Effector memory CD4-positive, alpha-beta T cell (primary cell): ENCODE data around the gene TK1.
A peak's percentile ranks its signal among the peaks of the same experiment; 100 is the strongest.

Experiments used
- DNase-seq, 3 donors: peaks; one replicate each; pipeline ENCODE4 v3.0.0-alpha.2; 2020
- H3K27ac ChIP-seq: 2 replicates; pipeline ENCODE4 v1.7.0; 2013; ENCODE audit warnings: mild to moderate bottlenecking, low read length, moderate library complexity; ENCODE audit not compliant: insufficient read depth, poor library complexity, severe bottlenecking
- H3K27me3 ChIP-seq: replicated peaks from 2 replicates; pipeline ENCODE4 v1.7.0; 2013; ENCODE audit warnings: mild to moderate bottlenecking, low read length; ENCODE audit not compliant: insufficient read depth, control insufficient read depth, poor library complexity, severe bottlenecking
- H3K36me3 ChIP-seq: 2 replicates; pipeline ENCODE4 v1.7.0; 2013; ENCODE audit warnings: mild to moderate bottlenecking, low read length, moderate library complexity; ENCODE audit not compliant: control insufficient read depth, insufficient read depth
- H3K4me1 ChIP-seq: 2 replicates; pipeline ENCODE4 v1.7.0; 2013; ENCODE audit warnings: low read length, mild to moderate bottlenecking; ENCODE audit not compliant: control insufficient read depth, insufficient read depth, poor library complexity, severe bottlenecking
- H3K4me3 ChIP-seq: 2 replicates; pipeline ENCODE4 v1.7.0; 2013; ENCODE audit warnings: low read length, low read depth, mild to moderate bottlenecking; ENCODE audit not compliant: insufficient read depth, poor library complexity, severe bottlenecking
- H3K9me3 ChIP-seq: 2 replicates; pipeline ENCODE4 v1.7.0; 2013; ENCODE audit warnings: mild to moderate bottlenecking, low read length, moderate library complexity; ENCODE audit not compliant: control insufficient read depth

Gene TK1

GRCh38 chr17:78170692-78171590, 15.9 kb downstream of the TK1 start:
- Histone ChIP-seq H3K4me1 (peaks cover 35% of the 10 kb centered on the region), H3K36me3 (peaks cover 7% of the 10 kb centered on the region), H3K9me3 (no peaks in the 10 kb centered on the region), H3K27ac (no peak overlapping the region), H3K27me3 (no peaks in the 10 kb centered on the region), H3K4me3 (no peak overlapping the region)
- DNase-seq: no peak

DNA sequence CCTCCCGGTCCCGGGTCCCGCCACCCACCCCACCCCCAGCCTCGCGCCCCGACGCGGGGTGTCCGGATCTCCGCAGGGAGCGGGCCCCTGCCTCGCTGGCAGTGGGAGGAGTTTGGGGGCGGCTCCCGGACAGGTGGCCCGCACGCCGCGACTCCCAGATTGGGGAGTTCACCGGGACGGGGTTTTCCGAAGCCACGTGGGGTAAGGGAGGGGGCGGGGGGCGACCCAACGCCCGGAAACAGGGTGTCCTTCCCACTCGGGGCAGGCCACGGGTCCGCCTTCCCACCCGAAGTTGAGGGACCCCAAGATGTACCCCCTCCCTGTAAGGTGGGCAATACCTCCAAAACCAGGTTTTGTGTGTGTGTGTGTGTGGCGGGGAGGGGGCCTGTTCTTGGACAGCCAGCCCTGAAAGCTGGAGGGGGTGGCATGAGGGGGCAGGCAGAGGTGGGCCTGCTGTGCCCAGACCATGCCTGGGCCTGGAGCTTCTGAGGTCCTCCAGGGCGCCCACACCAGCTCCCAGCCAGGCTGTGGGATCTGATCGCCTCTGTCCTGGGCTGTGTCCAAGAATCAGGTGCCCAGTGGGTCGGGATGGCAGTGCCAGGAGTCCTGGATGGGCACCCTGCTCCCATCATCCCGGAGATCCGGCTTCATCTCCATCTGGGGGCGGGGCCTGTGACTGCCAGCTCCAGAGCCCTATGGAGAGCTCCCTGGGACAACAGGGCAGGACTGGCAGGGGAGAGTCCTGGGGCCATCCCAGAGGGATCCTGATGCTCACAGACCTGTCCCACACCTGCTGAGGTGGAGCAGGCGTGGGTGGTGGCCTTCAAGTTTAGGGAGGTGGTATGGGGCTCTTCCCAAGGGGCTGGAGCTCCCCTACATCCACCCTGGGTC, 17.7 kb downstream of the TK1 start:
- H3K27ac ChIP-seq: peak overlapping the region; percentile 85
- H3K36me3 ChIP-seq: peaks cover 7% of the 10 kb centered on the region
- DNase-seq: peak; percentile 59 to 65 (median 62)
- H3K4me3 ChIP-seq: peak overlapping the region; percentile 57
- H3K9me3 ChIP-seq: no peaks in the 10 kb centered on the region
- no peaks in the 10 kb centered on the region for H3K27me3 ChIP-seq
- peaks cover 30% of the 10 kb centered on the region for H3K4me1 ChIP-seq

DNA sequence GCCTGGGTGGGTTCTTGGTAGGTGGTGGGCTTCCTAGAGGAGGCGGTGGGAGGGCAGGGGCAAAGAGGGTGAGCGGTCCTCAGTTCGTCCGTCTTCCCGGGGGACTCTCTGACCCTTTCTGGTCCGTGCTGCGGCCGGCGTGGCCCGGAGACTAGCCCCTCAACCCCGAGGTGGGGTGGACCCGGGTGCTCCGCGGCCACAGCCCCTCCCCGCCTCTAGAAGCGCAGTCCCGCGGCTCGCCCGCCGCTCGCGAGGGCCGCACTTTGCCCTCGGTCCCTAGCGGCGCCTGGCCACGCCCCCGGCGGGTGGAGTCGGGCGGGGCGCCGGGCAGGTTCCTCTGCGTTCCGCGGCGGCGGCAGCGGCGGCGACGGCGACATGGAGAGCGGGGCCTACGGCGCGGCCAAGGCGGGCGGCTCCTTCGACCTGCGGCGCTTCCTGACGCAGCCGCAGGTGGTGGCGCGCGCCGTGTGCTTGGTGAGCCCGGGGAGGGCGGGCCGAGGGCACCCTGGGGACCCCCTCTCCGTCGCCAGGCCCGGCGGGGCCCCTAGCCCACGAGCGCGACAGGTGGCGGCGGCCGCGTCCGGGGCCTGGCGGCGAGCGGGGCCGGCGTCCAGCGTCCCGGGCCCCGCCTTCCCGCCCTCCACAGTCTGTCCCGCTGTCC, 18.5 kb downstream of the TK1 start, which contains the start of gene SYNGR2:
TSS of gene SYNGR2 (plus strand) at position 340 of the 661 bp plus-strand sequence. CDS start at position 376, 36 bp downstream.
- peak within 1 kb of the TSS; percentile 57 for H3K4me3 ChIP-seq
- no peaks in the 10 kb centered on the region for H3K27me3 ChIP-seq
- peaks cover 7% of the 10 kb centered on the region for H3K36me3 ChIP-seq
- H3K27ac ChIP-seq: peak within 1 kb of the TSS; percentile 85
- H3K9me3 ChIP-seq: no peaks in the 10 kb centered on the region
- DNase-seq: peak; percentile 71 to 77 (median 72)
- peaks cover 22% of the 10 kb centered on the region for H3K4me1 ChIP-seq

- Histone ChIP-seq H3K36me3 (peaks cover 5% of the 10 kb centered on the region), H3K4me1 (peaks cover 10% of the 10 kb centered on the region), H3K4me3 (no peak overlapping the region), H3K27me3 (no peaks in the 10 kb centered on the region), H3K27ac (no peak overlapping the region), H3K9me3 (no peaks in the 10 kb centered on the region)
- DNase-seq: no peak
Measured at GRCh38 chr17:78166416-78166815, 20.4 kb downstream of the TK1 start.

DNA sequence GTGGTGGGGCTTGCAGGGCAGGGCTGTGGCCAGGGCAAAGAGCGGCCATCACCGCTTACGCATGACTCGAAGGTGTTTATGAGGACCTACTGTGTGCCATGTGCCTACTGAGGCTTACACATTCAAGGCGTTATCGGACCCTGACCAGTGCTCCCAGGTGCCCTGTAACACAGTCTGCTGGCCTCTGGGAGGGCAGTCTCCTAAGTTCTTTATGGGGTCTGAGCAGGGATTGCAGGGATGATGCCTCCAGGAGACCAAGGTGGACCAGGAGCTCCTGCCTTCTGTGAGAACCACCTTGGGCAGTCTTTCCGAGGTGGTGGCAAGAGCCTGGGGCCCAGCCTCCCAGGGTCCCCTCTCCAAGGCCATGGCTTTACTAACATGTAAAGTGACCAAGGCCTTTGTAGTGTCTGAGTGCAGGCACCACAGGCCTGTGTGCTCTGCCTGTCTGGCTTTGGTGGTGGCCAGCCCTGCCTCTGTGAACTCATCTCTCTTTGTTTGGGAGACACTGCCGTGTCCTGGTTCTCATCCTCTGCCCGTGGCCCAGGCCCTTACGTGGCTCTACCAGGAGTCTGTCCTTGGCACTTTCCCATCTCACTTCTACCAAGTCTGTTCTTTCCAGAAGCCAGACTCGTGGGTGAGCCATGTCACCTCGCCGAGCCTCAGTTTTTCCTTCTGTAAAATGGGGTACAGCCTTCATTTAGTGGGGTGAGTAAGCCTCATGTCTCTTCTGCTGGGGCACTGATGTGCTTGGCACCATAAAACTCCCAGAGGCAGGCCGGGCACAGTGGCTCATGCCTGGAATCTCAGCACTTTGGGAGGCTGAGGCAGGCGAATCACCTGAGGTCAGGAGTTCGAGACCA, 21.9 kb downstream of the TK1 start:
- H3K4me1 ChIP-seq: peaks cover 9% of the 10 kb centered on the region
- H3K27ac ChIP-seq: no peak overlapping the region
- no peaks in the 10 kb centered on the region for H3K9me3 ChIP-seq
- no peaks in the 10 kb centered on the region for H3K36me3 ChIP-seq
- H3K4me3 ChIP-seq: no peak overlapping the region
- no peaks in the 10 kb centered on the region for H3K27me3 ChIP-seq
- no peak for DNase-seq

- Histone ChIP-seq H3K27ac (no peak overlapping the region), H3K9me3 (no peaks in the 10 kb centered on the region), H3K36me3 (no peaks in the 10 kb centered on the region), H3K4me3 (no peak overlapping the region), H3K4me1 (peaks cover under 1% of the 10 kb centered on the region), H3K27me3 (no peaks in the 10 kb centered on the region)
- DNase-seq: no peak
Measured at GRCh38 chr17:78163881-78164747, 22.7 kb downstream of the TK1 start.

- Histone ChIP-seq H3K36me3 (no peaks in the 10 kb centered on the region), H3K4me3 (no peak overlapping the region), H3K4me1 (no peaks in the 10 kb centered on the region), H3K27ac (no peak overlapping the region), H3K27me3 (no peaks in the 10 kb centered on the region), H3K9me3 (no peaks in the 10 kb centered on the region)
- no peak for DNase-seq
Measured at GRCh38 chr17:78159575-78160158, 27.2 kb downstream of the TK1 start.

DNA sequence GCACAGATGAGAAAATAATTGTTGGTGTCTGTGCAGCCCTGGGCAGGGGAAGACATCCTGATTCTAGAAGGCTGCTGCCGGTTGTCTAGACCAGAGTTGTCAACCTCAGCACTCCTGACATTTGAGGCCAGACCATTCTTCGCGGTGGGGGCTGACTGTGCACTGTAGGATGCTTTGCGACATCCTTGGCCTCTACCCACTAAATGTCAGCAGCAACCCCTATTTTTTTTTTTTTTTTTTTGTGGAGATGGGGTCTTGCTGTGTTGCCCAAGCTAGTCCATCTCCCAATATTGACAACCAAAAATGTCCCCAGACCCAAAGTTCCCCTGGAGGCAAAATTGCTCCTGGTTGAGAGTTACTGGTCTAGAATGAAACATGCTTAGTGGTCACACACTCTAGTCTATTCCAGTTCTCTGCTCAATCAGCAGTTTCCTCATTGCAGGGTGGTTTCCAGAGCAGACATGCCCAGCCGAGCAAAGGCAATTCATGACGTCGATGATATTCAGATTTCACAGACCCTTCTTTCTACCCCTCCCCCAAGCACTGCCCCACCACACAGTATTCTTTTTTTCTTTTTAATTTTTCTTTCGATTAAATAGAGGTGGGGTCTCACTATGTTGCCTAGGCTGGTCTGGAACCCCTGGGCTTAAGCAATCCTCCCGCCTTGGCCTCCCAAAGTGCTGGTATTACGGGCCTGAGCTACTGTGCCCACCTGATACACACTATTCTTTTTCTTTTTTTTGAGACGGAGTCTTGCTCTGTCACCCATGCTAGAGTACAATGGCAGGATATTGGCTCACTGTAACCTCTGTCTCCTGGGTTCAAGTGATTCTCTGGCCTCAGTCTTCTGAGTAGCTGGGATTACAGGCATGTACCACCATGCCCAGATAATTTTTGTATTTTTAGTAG, 31.7 kb downstream of the TK1 start:
- H3K4me1 ChIP-seq: no peaks in the 10 kb centered on the region
- no peak overlapping the region for H3K27ac ChIP-seq
- DNase-seq: no peak

More for the DNA sequence above, 31.7 kb downstream of the TK1 start:
- Histone ChIP-seq H3K36me3 (no peaks in the 10 kb centered on the region), H3K27me3 (no peaks in the 10 kb centered on the region), H3K4me3 (no peak overlapping the region), H3K9me3 (no peaks in the 10 kb centered on the region)
